Measurements from ENCODE around the gene POMT1.
"Not testable (repeated sequence)": the region's sequence is repeated elsewhere in the genome, so short reads cannot be mapped to it uniquely, and the experiment has no call there.

POMT1 gene

GRCh38 chr9:131502781-131503625 is at the start of gene POMT1:
TSS of gene POMT1 (plus strand) at chr9:131502918. CDS start at chr9:131504219, 1,301 bp downstream.
- DNase-seq (ENCODE audit: low read depth) = peak; percentile 33

GRCh38 chr9:131454028-131454427 is 48.7 kb upstream of the POMT1 start:
- DNase-seq (ENCODE audit: low read depth) = no peak

GRCh38 chr9:131455655-131456054 is 47.1 kb upstream of the POMT1 start:
- not testable (repeated sequence) for DNase-seq (ENCODE audit: low read depth)

- DNase-seq (ENCODE audit: low read depth) = no peak
These were observed 45.0 kb upstream of the POMT1 start for GRCh38 chr9:131457746-131458145.

GRCh38 chr9:131459056-131459455 is 43.7 kb upstream of the POMT1 start:
- DNase-seq (ENCODE audit: low read depth) = no peak

GRCh38 chr9:131461166-131461565 is 41.6 kb upstream of the POMT1 start:
- no peak for DNase-seq (ENCODE audit: low read depth)

GRCh38 chr9:131464354-131465000 is 38.2 kb upstream of the POMT1 start:
- no peak for DNase-seq (ENCODE audit: low read depth)

GRCh38 chr9:131465401-131465800 is 37.3 kb upstream of the POMT1 start:
- no peak for DNase-seq (ENCODE audit: low read depth)

- no peak for DNase-seq (ENCODE audit: low read depth)
These were observed 35.3 kb upstream of the POMT1 start for GRCh38 chr9:131467214-131467935.

- no peak for DNase-seq (ENCODE audit: low read depth)
These were observed 34.7 kb upstream of the POMT1 start for GRCh38 chr9:131468031-131468430.

GRCh38 chr9:131469356-131469755 is 33.4 kb upstream of the POMT1 start:
- DNase-seq (ENCODE audit: low read depth) = no peak

- DNase-seq (ENCODE audit: low read depth) = no peak
These were observed 32.8 kb upstream of the POMT1 start for GRCh38 chr9:131469951-131470350.

- no peak for DNase-seq (ENCODE audit: low read depth)
These were observed 32.1 kb upstream of the POMT1 start for GRCh38 chr9:131470581-131470991.

GRCh38 chr9:131472085-131472484 is 30.6 kb upstream of the POMT1 start:
- not testable (repeated sequence) for DNase-seq (ENCODE audit: low read depth)

GRCh38 chr9:131473198-131473885 is 29.4 kb upstream of the POMT1 start:
- no peak for DNase-seq (ENCODE audit: low read depth)

GRCh38 chr9:131473891-131474290 is 28.8 kb upstream of the POMT1 start:
- no peak for DNase-seq (ENCODE audit: low read depth)

- no peak for DNase-seq (ENCODE audit: low read depth)
These were observed 28.0 kb upstream of the POMT1 start for GRCh38 chr9:131474711-131475110.

GRCh38 chr9:131475111-131475955 is 27.4 kb upstream of the POMT1 start:
- no peak for DNase-seq (ENCODE audit: low read depth)

GRCh38 chr9:131475956-131476776 is 26.6 kb upstream of the POMT1 start:
- DNase-seq (ENCODE audit: low read depth) = no peak

- no peak for DNase-seq (ENCODE audit: low read depth)
These were observed 25.9 kb upstream of the POMT1 start for GRCh38 chr9:131476777-131477345.
